Kidney (tissue), 14 donors: ENCODE data around the gene THRB. TPM values are rescaled to one million over a fixed set of nuclear protein-coding genes. Genes with fewer than 3 reads are reported as not detected.

Source experiments
- DNase-seq, 5 donors: peaks; one replicate each; pipeline ENCODE4 v3.0.0-alpha.2; 2013 to 2020
- FAIRE-seq: peaks from 2 replicates; lab custom pipeline; 2012; peaks lifted over from hg19 to GRCh38; lab: Jason Lieb, UNC
- H3K27ac ChIP-seq, 2 donors: one replicate each; pipeline ENCODE4 v1.7.0; 2013; ENCODE audit warnings: low read depth in 2 of 2, low read length in 2 of 2, inconsistent platforms in 1 of 2
- H3K27me3 ChIP-seq: one replicate; pipeline ENCODE4 v1.7.1; 2013; ENCODE audit warnings: low read length, inconsistent platforms; ENCODE audit not compliant: control insufficient read depth, insufficient read depth
- H3K36me3 ChIP-seq, 3 donors: one replicate each; pipeline versions ENCODE4 v1.7.0 to v1.7.1; 2013; ENCODE audit warnings: low read length in 3 of 3, control low read depth in 1 of 3, inconsistent platforms in 1 of 3; ENCODE audit not compliant: insufficient read depth in 3 of 3, control insufficient read depth in 2 of 3
- H3K4me1 ChIP-seq, 3 donors: one replicate each; pipeline versions ENCODE4 v1.7.0 to v1.7.1; 2013; ENCODE audit warnings: low read length in 3 of 3, inconsistent platforms in 1 of 3, low read depth in 1 of 3; ENCODE audit not compliant: control insufficient read depth in 2 of 3, insufficient read depth in 2 of 3
- H3K4me3 ChIP-seq, 3 donors: one replicate each; pipeline versions ENCODE4 v1.7.0 to v1.8.1; 2013; ENCODE audit warnings: low read length in 3 of 3, control low read depth in 1 of 3, inconsistent platforms in 1 of 3
- H3K9ac ChIP-seq, 3 donors: one replicate each; pipeline versions ENCODE4 v1.7.0 to v1.7.1; 2013; ENCODE audit warnings: low read length in 3 of 3, control low read depth in 1 of 3, inconsistent platforms in 1 of 3
- H3K9me3 ChIP-seq, 3 donors: one replicate each; pipeline versions ENCODE4 v1.7.0 to v1.7.1; 2013; ENCODE audit warnings: low read length in 3 of 3, control low read depth in 1 of 3, inconsistent platforms in 1 of 3; ENCODE audit not compliant: control insufficient read depth in 2 of 3, insufficient read depth in 1 of 3
- CTCF ChIP-seq: IDR thresholded peaks from 3 replicates; pipeline ENCODE4 v1.5.1; 2012; ENCODE audit warnings: mild to moderate bottlenecking, moderate library complexity, borderline replicate concordance; ENCODE audit not compliant: insufficient read depth; ENCODE audit errors: extremely low read depth
- intact Hi-C: fragments of 100-400 bp; cut with DNase I; formaldehyde crosslinking; loops from one replicate; pipeline ENCODE4 v1.11.1; 2022
- polyA plus RNA-seq: library from polyadenylated mRNA; stranded (reverse); fragments of 350-450 nt; fragmentation: Illumina TruSeq; extraction: RNeasy Lipid Tissue Mini Kit (QIAGEN cat#74804); gene quantifications from one replicate; pipeline ENCODE4 v1.2.3, GENCODE V29; 2014; ENCODE audit warnings: low read depth, low replicate concordance; ENCODE audit not compliant: insufficient read depth
- total RNA-seq: library from RNA; stranded (reverse); fragmentation: NEBNext Ultra II Directional; extraction: Animal tissue kit (Norgen Biotek cat#: 25700); gene quantifications from one replicate; pipeline ENCODE4 v1.2.1, GENCODE V29; 2021
- donor health status: control.
- donor health status: control.
- donor health status: control.
- donor health status: control.
- donor health status: control.
- donor health status: DM: yes; HTN: yes; CAD: no.
- donor health status: Normal renal cell carcinoma (clear cell type).

Gene THRB
- total and polyA plus RNA-seq, 2 donors from 2014 or later: 4.5 to 17.2 TPM

GRCh38 chr3:24387493-24387892, 107.2 kb downstream of the THRB start:
- FAIRE-seq (no peak), DNase-seq (no peak)
- H3K27ac ChIP-seq: no peak overlapping the region
- H3K9me3 ChIP-seq: no peaks in the 10 kb centered on the region
- H3K4me3 ChIP-seq: no peak overlapping the region
- peaks cover 13 to 26% (median 16%) of the 10 kb centered on the region in 3 donors for H3K4me1 ChIP-seq
- intact Hi-C loops: no loop called here
- no peak for TF ChIP-seq CTCF
- no peaks in the 10 kb centered on the region for H3K36me3 ChIP-seq
- H3K9ac ChIP-seq: no peak overlapping the region
- H3K27me3 ChIP-seq: no peaks in the 10 kb centered on the region

DNA sequence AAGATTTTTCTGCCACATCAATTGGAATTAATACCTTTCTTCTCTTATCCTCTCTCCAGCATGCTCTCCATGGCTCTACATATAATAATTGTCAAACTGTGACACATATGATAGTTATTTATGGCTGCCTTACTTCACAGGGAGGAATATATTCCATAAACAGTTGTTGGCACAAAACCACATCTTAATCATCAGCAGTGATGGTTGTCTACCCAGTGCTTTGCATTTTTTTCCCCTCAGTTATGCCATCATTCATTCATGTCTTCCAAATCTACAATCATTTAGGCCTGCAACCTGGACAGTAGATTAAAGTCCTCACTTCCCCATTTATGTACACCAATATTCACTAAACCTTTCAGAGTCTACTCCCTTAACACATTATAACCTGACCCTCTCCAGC, 107.7 kb downstream of the THRB start:
- Histone ChIP-seq H3K4me1 (peaks cover 13 to 26% (median 16%) of the 10 kb centered on the region in 3 donors), H3K9ac (no peak overlapping the region), H3K4me3 (no peak overlapping the region), H3K27ac (no peak overlapping the region), H3K9me3 (no peaks in the 10 kb centered on the region), H3K27me3 (no peaks in the 10 kb centered on the region), H3K36me3 (no peaks in the 10 kb centered on the region)
- intact Hi-C loops: no loop called here
- TF ChIP-seq CTCF: no peak
- no peak for FAIRE-seq
- DNase-seq: no peak

- TF ChIP-seq CTCF: no peak
- no peak for DNase-seq
- H3K9me3 ChIP-seq: no peaks in the 10 kb centered on the region
- H3K27me3 ChIP-seq: no peaks in the 10 kb centered on the region
- peaks cover 13 to 26% (median 16%) of the 10 kb centered on the region in 3 donors for H3K4me1 ChIP-seq
- FAIRE-seq: no peak
- intact Hi-C loops: no loop called here
- H3K9ac ChIP-seq: no peak overlapping the region
- H3K27ac ChIP-seq: no peak overlapping the region
- no peak overlapping the region for H3K4me3 ChIP-seq
- H3K36me3 ChIP-seq: no peaks in the 10 kb centered on the region
Measured at GRCh38 chr3:24386458-24386857, 108.2 kb downstream of the THRB start.

GRCh38 chr3:24385012-24385615, 109.5 kb downstream of the THRB start:
- H3K27ac ChIP-seq: no peak overlapping the region
- no peak overlapping the region for H3K9ac ChIP-seq
- H3K27me3 ChIP-seq: no peaks in the 10 kb centered on the region
- DNase-seq: no peak
- H3K9me3 ChIP-seq: no peaks in the 10 kb centered on the region
- TF ChIP-seq CTCF: no peak
- no peaks in the 10 kb centered on the region for H3K36me3 ChIP-seq
- H3K4me3 ChIP-seq: no peak overlapping the region
- intact Hi-C loops: no loop called here
- no peak for FAIRE-seq
- peaks cover 9 to 23% (median 11%) of the 10 kb centered on the region in 3 donors for H3K4me1 ChIP-seq
